ENCODE measurements around the gene CBX8. TPM values are rescaled to one million over a fixed set of nuclear protein-coding genes. Genes with fewer than 3 reads are reported as not detected.

CBX8 gene
- total RNA-seq, 1 donor: 1.5 TPM

- no peak for TF ChIP-seq CTCF (IDR thresholded peaks at IDR 0.05; ENCODE audit: insufficient read depth, low read length)
- DNase-seq (ENCODE audit: low read depth): peak; percentile 15
- no peak overlapping the region for H3K4me3 ChIP-seq (ENCODE audit: low read depth, low read length)
Measured at GRCh38 chr17:79842656-79843473, 46.0 kb upstream of the CBX8 start.

DNA sequence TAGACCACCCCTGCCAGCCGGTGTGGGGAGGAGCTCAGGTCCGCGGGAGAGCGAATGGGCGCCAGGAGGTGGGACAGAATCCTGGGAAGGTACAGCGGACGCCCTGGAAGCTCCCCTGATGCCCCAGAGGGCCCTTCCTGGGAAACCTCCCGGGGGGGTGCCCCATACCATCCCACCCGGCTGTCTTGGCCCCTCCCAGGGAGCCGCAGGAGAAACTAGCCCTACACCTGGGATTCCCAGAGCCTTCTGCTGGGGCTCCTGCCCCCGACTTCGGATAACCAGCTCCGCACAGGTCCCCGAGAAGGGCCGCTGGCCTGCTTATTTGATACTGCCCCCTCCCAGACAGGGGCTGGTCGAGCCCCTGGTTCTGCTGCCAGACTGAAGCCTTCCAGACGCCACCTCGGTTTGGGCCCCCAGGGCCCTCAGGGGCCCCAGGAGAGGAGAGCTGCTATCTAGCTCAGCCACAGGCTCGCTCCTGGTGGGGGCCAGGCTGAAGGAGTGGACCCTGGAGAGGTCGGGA is 45.3 kb upstream of the CBX8 start:
- TF ChIP-seq CTCF (IDR thresholded peaks at IDR 0.05; ENCODE audit: insufficient read depth, low read length): no peak
- no peak overlapping the region for H3K4me3 ChIP-seq (ENCODE audit: low read depth, low read length)
- no peak for DNase-seq (ENCODE audit: low read depth)

DNA sequence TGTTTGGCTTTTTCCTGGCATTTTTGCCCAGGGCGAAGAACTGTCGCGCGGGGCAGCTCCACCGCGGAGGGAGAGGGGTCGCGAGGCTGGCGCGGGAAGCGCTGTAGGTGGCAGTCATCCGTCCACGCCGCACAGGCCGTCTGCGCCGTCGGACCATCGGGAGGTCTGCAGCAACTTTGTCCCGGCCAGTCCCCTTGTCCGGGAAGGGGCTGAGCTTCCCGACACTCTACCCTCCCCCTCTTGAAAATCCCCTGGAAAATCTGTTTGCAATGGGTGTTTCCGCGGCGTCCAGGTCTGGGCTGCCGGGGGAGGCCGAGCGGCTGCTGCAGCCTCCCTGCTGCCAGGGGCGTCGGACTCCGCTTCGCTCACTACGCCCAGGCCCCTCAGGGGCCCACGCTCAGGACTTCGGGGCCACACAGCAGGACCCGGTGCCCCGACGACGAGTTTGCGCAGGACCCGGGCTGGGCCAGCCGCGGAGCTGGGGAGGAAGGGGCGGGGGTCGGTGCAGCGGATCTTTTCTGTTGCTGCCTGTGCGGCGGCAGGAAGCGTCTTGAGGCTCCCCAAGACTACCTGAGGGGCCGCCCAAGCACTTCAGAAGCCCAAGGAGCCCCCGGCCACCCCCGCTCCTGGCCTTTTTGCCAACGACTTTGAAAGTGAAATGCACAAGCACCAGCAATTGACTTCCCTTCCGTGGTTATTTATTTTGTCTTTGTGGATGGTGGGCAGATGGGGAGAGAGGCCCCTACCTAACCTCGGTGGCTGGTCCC is 44.7 kb upstream of the CBX8 start:
- TF ChIP-seq CTCF (IDR thresholded peaks at IDR 0.05; ENCODE audit: insufficient read depth, low read length): no peak
- H3K4me3 ChIP-seq (ENCODE audit: low read depth, low read length): no peak overlapping the region
- DNase-seq (ENCODE audit: low read depth): no peak

DNA sequence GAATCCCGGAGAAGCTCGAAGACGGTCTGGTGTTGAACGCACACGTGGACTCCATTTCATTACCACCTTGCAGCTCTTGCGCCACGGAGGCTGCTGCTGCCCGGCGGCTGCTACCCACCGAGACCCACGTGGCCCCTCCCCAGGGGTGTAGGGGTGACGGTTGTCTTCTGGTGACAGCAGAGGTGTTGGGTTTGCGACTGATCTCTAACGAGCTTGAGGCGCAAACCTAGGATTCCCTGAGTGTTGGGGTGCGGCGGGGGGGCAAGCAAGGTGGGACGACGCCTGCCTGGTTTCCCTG is 44.1 kb upstream of the CBX8 start:
- no peak for TF ChIP-seq CTCF (IDR thresholded peaks at IDR 0.05; ENCODE audit: insufficient read depth, low read length)
- no peak for DNase-seq (ENCODE audit: low read depth)
- no peak overlapping the region for H3K4me3 ChIP-seq (ENCODE audit: low read depth, low read length)

GRCh38 chr17:79840269-79840988 is 43.6 kb upstream of the CBX8 start:
- H3K4me3 ChIP-seq (ENCODE audit: low read depth, low read length): no peak overlapping the region
- peak; percentile 69 for DNase-seq (ENCODE audit: low read depth)

More at GRCh38 chr17:79840269-79840988, 43.6 kb upstream of the CBX8 start:
- no peak for TF ChIP-seq CTCF (IDR thresholded peaks at IDR 0.05; ENCODE audit: insufficient read depth, low read length)

All from fibroblast of the aortic adventitia (primary cell).